Effector memory CD4-positive, alpha-beta T cell (primary cell): ENCODE measurements around the gene CAPN11.

Experiments used
- DNase-seq, 3 donors: peaks; one replicate each; pipeline ENCODE4 v3.0.0-alpha.2; 2020
- H3K27ac ChIP-seq: 2 replicates; pipeline ENCODE4 v1.7.0; 2013; ENCODE audit warnings: mild to moderate bottlenecking, low read length, moderate library complexity; ENCODE audit not compliant: insufficient read depth, poor library complexity, severe bottlenecking
- H3K27me3 ChIP-seq: replicated peaks from 2 replicates; pipeline ENCODE4 v1.7.0; 2013; ENCODE audit warnings: mild to moderate bottlenecking, low read length; ENCODE audit not compliant: insufficient read depth, control insufficient read depth, poor library complexity, severe bottlenecking
- H3K36me3 ChIP-seq: 2 replicates; pipeline ENCODE4 v1.7.0; 2013; ENCODE audit warnings: mild to moderate bottlenecking, low read length, moderate library complexity; ENCODE audit not compliant: control insufficient read depth, insufficient read depth
- H3K4me1 ChIP-seq: 2 replicates; pipeline ENCODE4 v1.7.0; 2013; ENCODE audit warnings: low read length, mild to moderate bottlenecking; ENCODE audit not compliant: control insufficient read depth, insufficient read depth, poor library complexity, severe bottlenecking
- H3K4me3 ChIP-seq: 2 replicates; pipeline ENCODE4 v1.7.0; 2013; ENCODE audit warnings: low read length, low read depth, mild to moderate bottlenecking; ENCODE audit not compliant: insufficient read depth, poor library complexity, severe bottlenecking
- H3K9me3 ChIP-seq: 2 replicates; pipeline ENCODE4 v1.7.0; 2013; ENCODE audit warnings: mild to moderate bottlenecking, low read length, moderate library complexity; ENCODE audit not compliant: control insufficient read depth

CAPN11 gene

GRCh38 chr6:44119704-44120262, 38.8 kb upstream of the CAPN11 start:
- Histone ChIP-seq H3K27ac (no peak overlapping the region), H3K4me1 (peaks cover 38% of the 10 kb centered on the region), H3K9me3 (no peaks in the 10 kb centered on the region), H3K36me3 (peaks cover 4% of the 10 kb centered on the region), H3K27me3 (no peaks in the 10 kb centered on the region), H3K4me3 (no peak overlapping the region)
- no peak for DNase-seq

GRCh38 chr6:44120692-44121443, 37.8 kb upstream of the CAPN11 start:
- no peaks in the 10 kb centered on the region for H3K9me3 ChIP-seq
- no peaks in the 10 kb centered on the region for H3K36me3 ChIP-seq
- peaks cover 47% of the 10 kb centered on the region for H3K4me1 ChIP-seq
- no peak for DNase-seq
- no peak overlapping the region for H3K27ac ChIP-seq
- no peaks in the 10 kb centered on the region for H3K27me3 ChIP-seq
- H3K4me3 ChIP-seq: no peak overlapping the region

GRCh38 chr6:44122801-44123200, 35.8 kb upstream of the CAPN11 start:
- Histone ChIP-seq H3K36me3 (no peaks in the 10 kb centered on the region), H3K9me3 (no peaks in the 10 kb centered on the region), H3K27ac (peak overlapping the region; percentile 30), H3K4me3 (no peak overlapping the region), H3K4me1 (peaks cover 52% of the 10 kb centered on the region), H3K27me3 (no peaks in the 10 kb centered on the region)
- DNase-seq: no peak

GRCh38 chr6:44123544-44123943, 35.1 kb upstream of the CAPN11 start:
- DNase-seq: no peak
- Histone ChIP-seq H3K27me3 (no peaks in the 10 kb centered on the region), H3K36me3 (no peaks in the 10 kb centered on the region), H3K4me1 (peaks cover 54% of the 10 kb centered on the region), H3K27ac (peak overlapping the region; percentile 30), H3K9me3 (no peaks in the 10 kb centered on the region), H3K4me3 (no peak overlapping the region)

- peak; percentile 44 to 57 (median 56) for DNase-seq
- H3K27ac ChIP-seq: peak overlapping the region; percentile 95
- H3K4me3 ChIP-seq: peak overlapping the region; percentile 81
- no peaks in the 10 kb centered on the region for H3K36me3 ChIP-seq
- H3K27me3 ChIP-seq: no peaks in the 10 kb centered on the region
- no peaks in the 10 kb centered on the region for H3K9me3 ChIP-seq
- H3K4me1 ChIP-seq: peaks cover 53% of the 10 kb centered on the region
Measured at GRCh38 chr6:44126320-44127149, 32.1 kb upstream of the CAPN11 start.

- DNase-seq: peak; percentile 83 to 90 (median 86)
- H3K4me1 ChIP-seq: peaks cover 49% of the 10 kb centered on the region
- H3K27me3 ChIP-seq: no peaks in the 10 kb centered on the region
- no peaks in the 10 kb centered on the region for H3K9me3 ChIP-seq
- H3K4me3 ChIP-seq: peak within 1 kb of the TSS; percentile 94
- H3K27ac ChIP-seq: peak within 1 kb of the TSS; percentile 95
- no peaks in the 10 kb centered on the region for H3K36me3 ChIP-seq
Measured at GRCh38 chr6:44127186-44128019, 31.2 kb upstream of the CAPN11 start, which contains the start of the genes MRPL14 and TMEM63B. TSS of gene MRPL14 (minus strand) at chr6:44127452. CDS start at chr6:44116611, 10,841 bp downstream. TSS of gene TMEM63B (plus strand) at chr6:44127554. CDS start at chr6:44134585, 7,031 bp downstream.

- H3K27ac ChIP-seq: peak overlapping the region; percentile 56
- peaks cover 41% of the 10 kb centered on the region for H3K4me1 ChIP-seq
- H3K27me3 ChIP-seq: no peaks in the 10 kb centered on the region
- no peaks in the 10 kb centered on the region for H3K9me3 ChIP-seq
- H3K4me3 ChIP-seq: peak overlapping the region; percentile 94
- DNase-seq: no peak
- no peaks in the 10 kb centered on the region for H3K36me3 ChIP-seq
Measured at GRCh38 chr6:44128020-44128917, 30.4 kb upstream of the CAPN11 start.

GRCh38 chr6:44129841-44130322, 28.7 kb upstream of the CAPN11 start:
- Histone ChIP-seq H3K27me3 (no peaks in the 10 kb centered on the region), H3K27ac (no peak overlapping the region), H3K9me3 (no peaks in the 10 kb centered on the region), H3K36me3 (no peaks in the 10 kb centered on the region), H3K4me1 (peaks cover 25% of the 10 kb centered on the region), H3K4me3 (no peak overlapping the region)
- no peak for DNase-seq
